ENCODE measurements around the gene BABAM1.
A peak's percentile ranks its signal among the peaks of the same experiment; 100 is the strongest.

Gene BABAM1

DNA sequence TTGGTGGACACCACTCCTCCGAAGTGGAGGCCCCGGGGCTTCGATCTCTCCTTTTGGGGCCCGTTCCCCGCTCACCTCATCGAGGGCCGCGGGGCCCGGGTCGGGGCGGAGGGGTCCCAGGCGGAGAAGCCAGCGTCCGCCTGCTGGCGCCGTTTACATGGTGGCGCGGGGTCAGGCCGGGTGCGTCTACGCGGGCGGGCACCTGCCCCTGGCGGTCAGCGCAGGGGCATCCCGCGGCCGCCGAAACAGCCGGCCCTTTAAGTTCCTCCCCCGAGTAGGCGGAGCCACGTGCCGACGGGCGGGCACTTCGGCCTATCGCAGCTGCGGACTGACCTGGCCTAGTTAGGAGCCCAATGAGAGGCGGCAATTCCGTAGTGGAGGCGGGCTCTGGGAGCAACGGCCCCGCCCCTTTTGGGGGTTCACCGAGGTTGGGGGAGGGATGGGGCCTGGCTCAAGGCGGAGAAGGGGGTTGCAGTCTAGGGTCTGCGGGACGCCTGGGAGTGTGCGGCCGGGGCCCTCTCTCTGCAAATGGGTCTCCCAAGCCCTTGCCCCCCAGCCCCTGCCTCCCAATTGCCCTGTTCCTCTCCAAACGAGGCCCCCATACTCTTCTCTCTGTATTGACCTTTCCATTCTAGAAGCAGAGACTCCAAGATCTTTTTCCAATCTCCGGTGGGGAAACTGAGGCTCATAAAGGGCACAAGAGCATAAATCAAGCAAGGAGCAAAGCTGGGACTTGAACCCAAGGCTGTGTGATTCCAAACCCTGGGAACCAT, 36.1 kb downstream of the BABAM1 start, which contains the start of gene ABHD8:
TSS of gene ABHD8 (minus strand) at position 259 of the 773 bp plus-strand sequence. CDS start 1,809 bp downstream, outside the sequence.
- peak; percentile 98 for DNase-seq (ENCODE audit: low spot score)

DNA sequence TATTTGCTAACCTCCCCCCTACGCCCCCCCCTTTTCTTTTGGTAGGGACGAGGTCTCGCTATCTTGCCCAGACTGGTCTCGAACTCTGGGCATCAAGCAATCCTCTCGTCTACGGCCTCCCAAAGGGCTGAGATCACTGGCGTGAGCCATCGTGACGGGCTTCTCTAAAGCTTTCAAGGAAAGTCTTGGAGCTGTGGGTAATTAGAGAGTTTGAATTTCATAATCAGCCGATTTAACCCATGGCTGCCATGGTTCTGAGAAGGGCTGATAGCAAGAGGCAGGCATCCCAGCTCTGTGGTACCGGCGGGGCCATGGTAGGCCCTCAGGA, 36.7 kb downstream of the BABAM1 start:
- no peak for DNase-seq (ENCODE audit: low spot score)

DNA sequence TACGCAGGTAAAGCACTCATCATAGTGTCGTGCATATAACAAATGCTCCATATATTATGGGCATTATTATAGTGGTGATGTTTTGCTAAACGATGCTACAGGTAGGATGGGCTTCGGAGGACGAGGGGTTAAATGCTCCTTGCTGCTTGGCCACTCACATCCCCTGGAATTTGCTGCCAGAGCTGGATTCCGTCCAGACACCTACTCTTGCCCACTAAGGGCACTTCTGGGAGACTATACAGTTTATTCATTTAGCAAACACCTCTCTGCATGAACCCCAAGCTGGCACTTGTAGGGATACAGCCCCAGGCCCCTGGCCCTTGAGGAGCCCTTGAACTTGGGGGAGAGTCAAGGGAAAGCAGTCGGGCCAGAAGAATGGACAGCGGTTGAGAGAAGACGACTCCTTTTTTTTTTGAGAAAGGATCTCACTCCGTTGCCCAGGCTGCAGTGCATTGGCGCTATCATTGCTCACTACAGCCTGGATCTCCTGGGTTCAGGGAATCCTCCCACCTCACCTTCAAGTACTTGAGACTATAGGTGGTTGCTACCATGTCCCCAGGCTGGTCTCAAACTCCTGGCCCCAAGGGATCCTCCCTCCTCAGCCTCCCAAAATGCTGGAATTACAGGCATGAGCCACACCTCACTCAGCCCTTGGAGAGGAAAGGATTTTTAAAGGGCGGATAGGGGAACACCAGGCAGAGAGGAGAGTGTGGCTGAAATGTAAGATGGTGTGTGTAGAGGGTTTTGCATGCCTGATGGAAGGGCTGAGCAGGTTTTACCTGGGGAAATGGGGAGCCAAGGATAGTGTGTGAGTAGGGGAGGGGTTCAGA, 37.4 kb downstream of the BABAM1 start:
- DNase-seq (ENCODE audit: low spot score): no peak

DNA sequence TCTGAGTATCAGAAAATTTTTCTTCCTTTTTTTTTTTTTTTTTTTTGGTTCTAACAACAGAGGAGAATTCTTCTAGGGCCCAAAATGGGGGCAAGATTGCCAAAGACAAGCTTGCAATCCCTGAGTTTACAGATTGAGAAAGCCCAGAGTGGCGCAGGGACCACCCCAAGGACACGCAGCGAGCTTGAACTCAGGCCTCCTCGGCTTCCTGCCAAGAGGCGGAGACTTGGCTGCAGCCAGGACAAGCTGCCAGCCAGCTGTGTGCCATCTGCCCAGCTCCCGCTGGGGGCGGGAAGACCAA, 37.9 kb downstream of the BABAM1 start:
- DNase-seq (ENCODE audit: low spot score): no peak

DNA sequence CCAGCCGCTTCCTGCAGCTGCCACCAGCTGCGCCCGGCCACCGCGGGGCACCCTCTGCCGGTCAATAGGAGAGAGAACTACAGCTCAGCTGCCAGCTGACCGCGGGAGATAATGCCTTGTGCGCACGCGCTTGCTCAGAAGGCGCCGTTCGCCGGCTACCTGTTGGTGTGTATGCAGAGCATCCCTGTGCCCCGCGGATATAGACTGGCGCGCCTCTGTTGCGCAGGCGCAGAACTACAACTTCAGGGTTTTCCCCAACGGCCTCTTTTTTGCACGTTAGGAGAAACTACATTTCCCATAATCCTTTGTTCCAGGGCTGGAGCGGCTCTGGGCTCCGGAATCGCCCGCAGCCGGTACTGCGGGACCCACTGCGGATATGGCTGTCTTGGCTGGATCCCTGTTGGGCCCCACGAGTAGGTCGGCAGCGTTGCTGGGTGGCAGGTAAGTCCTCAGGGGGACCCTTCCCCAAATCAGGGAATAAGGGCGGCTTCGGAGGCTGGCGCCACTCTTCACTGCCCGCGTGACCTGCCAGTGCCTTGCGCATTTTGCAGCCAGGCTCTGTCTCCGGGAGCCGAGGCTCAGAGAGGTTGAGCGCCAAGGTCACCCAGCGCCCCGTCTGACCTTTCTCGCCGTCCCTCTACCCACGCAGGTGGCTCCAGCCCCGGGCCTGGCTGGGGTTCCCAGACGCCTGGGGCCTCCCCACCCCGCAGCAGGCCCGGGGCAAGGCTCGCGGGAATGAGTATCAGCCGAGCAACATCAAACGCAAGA, 38.5 kb downstream of the BABAM1 start, which contains the start of gene MRPL34:
TSS of gene MRPL34 (plus strand) at position 356 of the 768 bp plus-strand sequence. CDS start at position 377, 21 bp downstream.
- peak; percentile 91 for DNase-seq (ENCODE audit: low spot score)

DNA sequence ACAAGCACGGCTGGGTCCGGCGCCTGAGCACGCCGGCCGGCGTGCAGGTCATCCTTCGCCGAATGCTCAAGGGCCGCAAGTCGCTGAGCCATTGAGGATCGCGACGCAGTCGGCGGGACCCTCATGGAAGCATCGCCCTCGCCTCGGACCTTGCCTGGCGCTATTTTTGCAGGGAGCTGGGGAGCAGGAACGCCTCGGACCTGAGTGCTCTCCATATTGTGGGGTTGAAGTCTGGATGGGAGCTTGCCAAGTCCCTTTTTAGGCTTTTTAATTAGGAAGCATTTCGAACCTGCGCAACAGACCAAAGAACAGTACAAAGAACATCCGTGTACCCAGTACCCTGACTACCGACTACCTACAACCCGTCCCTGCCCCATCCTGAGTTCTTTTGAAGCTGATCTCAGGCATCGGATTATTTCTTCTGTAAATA, 39.1 kb downstream of the BABAM1 start:
- no peak for DNase-seq (ENCODE audit: low spot score)

DNA sequence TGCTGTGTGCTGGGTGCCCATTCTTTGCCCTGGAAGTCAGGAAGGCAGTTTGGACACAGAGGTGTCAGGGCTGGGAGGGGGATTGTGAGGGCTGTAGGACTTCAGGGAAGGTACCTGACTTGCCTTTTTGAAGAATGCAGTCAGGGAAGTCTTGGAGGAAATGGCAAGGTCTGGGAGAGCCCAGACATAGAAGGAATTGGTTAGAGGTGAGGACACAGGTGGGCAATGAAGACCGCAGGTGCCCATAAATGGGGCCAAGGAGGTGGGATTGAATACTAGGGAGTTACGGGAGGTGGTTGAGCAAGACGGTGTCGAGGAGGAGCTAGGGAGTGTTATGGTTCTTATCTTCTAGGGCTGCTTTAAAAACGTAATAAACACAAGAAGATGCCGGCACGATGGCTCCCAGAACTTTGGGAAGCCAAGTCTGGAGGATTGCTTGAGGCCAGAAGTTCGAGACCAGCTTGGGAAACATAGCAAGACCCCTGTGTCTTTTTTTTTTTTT, 40.7 kb downstream of the BABAM1 start:
- DNase-seq (ENCODE audit: low spot score): no peak

DNA sequence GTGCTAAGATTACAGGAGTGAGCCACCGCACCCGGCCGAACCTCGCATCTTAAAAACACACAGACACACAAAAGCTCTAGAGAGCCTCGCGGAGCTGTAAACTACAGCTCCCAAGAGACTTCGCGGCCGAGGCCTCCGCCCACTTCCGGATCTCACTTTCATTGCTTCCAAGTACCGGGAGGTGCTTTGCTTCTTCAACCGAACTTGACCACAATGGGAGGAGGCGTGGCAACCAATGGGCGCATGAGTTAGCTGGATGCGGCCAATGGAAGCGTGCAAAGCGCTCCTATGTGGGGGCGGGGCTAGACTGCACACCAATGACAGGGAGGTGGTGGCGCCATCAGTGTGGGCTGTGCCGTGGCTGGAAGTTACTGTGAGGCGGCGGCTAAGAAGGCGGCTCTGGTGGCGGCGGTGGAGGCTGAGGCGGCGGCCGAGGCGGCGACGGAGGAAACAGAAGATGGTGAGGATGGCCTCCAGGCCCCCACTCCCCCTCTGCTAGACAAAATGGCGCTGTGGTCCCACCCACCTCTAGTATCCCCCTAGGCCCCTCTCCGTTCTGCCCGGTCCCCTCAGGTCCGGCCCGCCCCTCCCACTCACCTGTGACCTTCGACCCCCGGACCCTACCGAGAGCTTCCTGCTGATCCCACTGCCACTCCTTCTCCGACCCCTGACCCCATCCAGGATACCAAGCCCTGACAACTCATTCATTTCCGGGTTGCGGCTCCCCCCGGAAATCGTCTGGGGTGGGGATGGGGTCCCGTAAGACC, 42.1 kb downstream of the BABAM1 start, which contains the start of gene DDA1:
TSS of gene DDA1 (plus strand) at position 366 of the 767 bp plus-strand sequence. CDS start at position 458, 92 bp downstream.
- DNase-seq (ENCODE audit: low spot score): peak; percentile 98

DNA sequence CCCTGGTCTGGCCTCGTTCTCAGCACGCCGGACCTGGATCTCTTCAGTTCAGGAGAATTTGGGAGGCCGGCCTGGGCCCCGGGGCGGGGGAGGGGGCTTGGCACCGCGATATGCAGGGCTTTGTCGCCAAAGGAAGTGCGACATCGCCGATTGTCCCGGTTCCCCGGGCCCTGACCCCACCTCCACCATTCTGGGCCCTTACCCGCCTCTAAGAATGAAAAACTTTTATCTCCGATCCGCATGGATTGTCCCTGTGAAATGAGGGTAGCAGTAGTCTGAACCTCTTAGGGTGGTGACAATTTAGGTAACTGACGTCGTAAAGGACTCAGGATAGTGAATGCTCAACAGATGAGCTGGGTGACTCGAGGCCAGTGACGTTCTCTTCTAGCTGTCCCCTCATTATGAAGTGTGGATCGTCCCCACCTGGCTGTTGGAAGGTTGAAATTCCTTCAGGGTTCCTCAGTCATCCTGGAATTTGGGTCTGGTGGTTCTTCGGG, 42.8 kb downstream of the BABAM1 start:
- no peak for DNase-seq (ENCODE audit: low spot score)

DNA sequence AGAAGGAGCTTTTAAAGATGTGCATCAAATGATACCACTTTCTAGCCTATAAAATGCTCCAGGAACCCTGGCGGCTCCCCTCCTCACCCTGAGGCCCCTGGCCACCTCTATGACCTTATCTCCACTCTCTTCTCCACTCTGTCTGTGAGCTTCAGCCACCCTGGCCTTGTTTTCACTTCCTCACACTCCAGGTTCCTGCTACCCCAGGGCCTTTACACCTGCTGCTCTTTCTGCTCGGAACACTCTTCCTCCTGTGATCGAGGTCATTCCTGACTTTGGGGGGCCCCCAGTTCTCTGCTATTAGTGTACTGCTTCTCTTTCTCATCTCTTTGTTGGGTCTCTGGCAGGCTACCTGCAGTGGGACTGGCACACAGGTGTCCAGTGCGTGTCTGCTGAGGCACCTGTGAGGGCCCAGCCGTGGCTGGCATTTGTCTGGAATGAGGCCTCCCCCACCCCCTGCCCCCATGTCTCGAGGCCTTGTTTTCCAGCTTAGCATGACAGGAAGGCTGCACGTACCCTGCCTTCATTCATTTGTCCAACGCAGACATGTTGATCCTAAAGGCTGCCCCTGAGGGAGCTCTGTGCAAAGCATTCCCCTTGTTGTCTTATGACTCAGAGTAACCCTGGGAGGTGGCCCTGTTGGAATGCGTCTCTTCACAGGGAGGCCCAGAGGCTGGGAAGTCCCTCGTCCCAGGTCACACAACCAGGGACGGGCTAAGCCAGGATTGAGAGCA, 44.4 kb downstream of the BABAM1 start:
- DNase-seq (ENCODE audit: low spot score): peak; percentile 40

DNA sequence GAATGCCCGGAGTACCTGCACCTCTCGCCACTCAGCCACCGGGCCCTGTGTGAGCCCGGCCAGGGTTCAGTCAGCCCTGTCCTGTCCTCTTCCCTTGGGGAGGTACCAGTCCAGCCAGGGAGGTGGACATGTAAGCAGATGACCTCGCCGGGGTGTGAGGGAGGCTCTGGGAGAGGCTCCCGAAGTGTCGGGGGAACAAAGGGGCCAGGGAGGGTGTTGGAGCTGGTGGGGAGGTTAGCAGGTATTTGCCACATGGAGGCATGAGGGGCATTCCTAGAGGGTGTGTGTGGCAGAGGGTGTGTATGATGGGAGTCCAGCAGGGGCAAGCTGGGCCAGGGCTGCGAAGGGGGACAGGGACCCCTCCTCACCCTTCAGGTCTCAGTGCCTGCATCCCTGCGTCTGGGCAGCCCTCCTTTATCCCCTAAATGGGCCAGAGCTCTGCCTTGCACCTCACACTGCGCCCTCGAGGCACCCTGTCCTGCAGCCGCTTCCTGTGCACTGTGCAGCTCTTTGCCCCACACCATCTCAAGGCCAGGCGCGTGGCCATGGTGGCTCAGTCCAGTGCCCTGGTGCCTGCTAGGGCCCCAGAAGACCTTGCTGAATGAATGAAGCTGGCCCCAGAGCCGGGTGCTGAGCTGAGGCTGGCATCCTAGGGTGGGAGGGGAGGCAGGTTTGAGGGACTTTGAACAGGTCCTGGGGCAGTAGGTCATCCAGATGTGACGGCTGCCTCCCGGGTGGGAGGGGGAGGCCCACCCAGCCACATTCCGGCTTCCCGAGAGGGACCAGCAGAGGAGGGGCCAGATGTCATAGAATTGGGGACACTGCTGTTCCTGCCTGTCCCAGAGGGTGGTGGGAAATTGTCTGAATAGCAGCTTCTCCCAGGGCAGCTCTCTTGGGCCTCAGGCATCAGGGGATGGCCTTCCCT, 45.2 kb downstream of the BABAM1 start:
- no peak for DNase-seq (ENCODE audit: low spot score)

DNA sequence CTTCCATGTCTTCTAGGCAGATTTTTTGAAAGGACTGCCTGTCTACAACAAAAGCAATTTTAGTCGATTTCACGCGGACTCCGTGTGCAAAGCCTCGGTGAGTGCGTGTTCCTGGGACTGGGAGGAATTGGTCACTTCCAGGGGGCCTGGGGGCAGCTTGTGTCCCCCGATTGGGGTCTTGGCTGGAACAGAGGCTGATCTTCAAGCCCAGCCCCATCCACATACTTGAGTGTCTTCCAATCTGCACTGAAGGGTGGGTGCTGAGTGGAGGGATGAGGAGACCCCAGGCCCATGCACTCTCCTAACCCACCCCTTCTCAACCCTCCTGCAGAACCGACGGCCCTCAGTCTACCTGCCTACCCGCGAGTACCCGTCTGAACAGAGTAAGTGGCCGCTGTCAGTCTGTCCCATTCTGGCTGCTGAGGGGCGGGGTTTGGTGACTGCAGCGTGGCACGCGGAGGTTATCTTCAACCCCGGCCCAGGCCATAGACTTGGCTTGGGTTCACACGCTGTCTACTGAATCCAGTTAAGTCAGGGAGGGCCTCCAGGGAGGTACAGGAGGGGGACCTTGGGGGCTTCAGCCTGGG, 46.9 kb downstream of the BABAM1 start:
- DNase-seq (ENCODE audit: low spot score): no peak

DNA sequence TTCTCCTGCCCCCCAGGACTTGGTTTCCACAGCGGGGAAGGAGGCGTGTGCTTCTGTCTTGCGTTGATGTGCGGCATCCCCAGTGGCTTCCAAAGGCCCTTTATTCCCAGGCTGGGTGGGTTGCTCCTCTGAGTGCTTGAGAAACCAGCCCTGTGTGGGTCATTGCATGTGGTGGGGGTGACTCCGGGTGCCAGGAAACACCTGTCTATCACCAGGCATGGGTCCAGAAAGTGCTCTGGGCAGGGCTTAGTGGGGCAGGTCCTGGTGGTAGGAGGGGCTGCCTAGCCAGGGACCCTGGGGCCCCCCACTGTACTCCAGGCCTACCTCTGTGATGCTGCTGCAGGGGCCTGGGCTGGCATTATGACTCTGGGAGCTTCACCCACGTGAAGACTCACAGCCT, 51.7 kb downstream of the BABAM1 start:
- DNase-seq (ENCODE audit: low spot score): no peak

DNA sequence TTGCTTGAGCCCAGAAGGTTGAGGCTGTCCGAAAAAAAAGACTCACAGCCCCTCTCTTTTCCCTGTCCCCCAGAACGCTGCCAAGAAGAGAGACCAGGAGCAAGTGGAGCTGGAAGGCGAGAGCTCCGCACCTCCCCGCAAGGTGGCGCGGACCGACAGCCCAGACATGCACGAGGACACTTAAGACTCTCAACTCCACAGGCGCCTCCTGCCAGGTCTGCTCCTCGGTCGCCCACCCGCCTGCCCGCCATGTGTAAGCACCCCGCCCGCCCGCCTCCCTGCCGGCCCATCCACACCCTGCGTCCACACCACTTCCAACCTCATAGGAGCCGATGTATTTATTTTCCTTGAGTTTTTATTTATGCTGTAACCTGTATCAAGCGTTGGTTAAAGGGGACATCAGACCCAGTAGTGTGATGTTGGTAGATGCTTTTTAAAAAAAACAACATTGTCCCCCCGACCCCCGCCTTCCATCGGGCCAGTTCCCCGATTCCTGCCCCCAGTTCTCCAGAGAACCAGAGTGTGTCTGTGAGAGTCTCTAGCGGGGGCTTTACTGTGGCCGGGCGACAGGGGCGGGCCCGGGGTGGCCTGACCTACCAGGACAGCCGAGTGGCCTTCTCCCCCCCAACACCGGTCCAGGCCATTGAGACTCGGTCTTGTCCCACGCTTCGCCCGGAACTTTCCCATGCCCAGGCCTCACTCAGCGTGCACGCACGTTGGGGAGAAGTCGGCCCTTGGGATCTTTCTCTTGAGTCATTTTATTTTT, 52.4 kb downstream of the BABAM1 start:
- DNase-seq (ENCODE audit: low spot score): no peak

DNA sequence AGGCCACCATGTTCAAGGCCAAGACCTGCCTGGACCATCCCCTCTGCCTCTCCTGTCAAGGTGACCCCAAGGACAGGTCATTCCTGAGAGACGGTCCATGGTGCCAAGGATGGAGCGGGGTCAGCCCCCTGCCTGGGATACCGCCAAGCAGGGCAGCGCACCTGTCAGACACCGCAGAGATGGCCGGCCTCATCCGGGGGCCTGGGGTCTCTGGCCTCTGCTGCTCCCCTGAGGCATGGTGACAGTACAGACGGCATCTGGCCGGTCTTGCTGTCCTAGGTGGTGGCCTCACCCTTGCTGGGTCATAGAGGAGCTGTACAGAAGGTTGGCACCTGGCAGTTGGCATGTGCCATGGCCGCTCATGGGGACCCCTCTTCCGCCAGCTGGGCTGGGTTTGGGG, 53.2 kb downstream of the BABAM1 start:
- DNase-seq (ENCODE audit: low spot score): no peak

DNA sequence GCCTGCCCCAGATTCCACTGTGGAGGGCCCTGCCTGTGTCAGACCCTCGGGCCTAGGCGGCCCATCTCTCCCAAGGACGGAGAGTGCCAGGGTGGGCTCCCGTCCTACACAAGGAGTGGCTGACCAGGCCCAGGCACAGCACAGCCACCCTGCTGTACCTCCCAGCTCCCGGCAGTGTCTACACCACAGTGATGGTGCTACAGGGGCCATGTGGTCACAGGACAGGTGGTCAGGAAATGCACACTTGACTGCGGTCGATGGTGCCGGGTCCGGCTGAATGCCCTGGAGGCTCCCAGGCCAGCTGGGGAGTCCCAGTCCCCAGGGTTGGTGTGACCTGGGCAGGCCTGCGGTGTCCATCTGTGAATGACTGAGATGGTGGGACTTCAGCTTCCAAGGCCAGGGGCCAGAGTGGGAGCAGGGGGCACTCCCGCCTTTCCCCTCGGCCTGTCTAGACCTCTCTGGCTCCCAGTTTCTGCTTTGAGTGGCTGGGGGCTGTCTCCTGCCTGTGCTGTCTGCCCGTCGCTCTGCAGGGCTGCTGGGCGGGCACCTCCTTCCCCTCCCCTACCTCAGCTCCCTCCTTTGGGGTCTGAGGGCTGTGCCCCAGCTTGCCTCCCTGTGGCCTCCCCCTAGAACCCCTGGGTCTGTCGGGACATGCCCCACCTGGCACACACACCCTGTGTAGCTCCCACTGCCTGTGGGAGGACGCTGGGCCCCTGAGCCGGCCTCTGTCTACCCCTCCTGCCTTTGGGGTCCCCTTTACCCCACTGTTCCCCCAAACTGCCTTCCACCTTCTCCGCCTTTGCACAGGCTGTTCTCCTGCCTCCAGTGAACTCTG, 54.6 kb downstream of the BABAM1 start:
- no peak for DNase-seq (ENCODE audit: low spot score)

DNA sequence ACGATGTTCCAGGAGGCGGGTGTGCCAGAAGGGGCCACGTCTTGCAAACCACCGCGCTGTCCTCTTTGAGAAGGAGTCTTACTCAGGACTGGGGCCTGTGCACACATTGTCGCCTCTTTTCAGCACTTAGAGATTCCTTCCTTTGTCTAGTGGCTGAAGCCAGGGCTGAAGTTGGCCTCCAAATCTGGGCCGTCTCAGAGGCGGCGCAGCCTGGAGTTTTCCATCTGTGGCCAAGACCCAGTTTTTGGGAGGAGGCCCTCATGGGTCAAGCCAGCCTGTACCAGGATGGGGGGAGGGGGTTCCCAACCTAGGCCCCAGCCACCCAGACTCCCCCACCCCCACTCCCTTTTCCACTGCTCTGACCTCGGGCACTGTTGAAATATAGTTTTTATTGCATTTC, 55.6 kb downstream of the BABAM1 start:
- DNase-seq (ENCODE audit: low spot score): no peak

Data from GM03348 (cell line).